HepG2 (cell line): ENCODE measurements around the gene PSMB3. TPM values are rescaled to one million over a fixed set of nuclear protein-coding genes. Genes with fewer than 3 reads are reported as not detected.

Source experiments
- HNF4A ChIP-seq: sonication (generic); formaldehyde crosslinking; IDR thresholded peaks from 2 replicates; pipeline ENCODE4 v1.4.0; 2020; ENCODE audit warnings: missing genetic modification reagents
- JUNB ChIP-seq: sonication (generic); formaldehyde crosslinking; IDR thresholded peaks from 2 replicates; pipeline ENCODE4 v1.8.0; 2022; ENCODE audit warnings: missing genetic modification reagents, mild to moderate bottlenecking, borderline replicate concordance
- KAT8 ChIP-seq: IDR thresholded peaks from 2 replicates; pipeline ENCODE4 v1.6.1; 2016; ENCODE audit warnings: missing genetic modification reagents, missing compliant biosample characterization
- KLF6 ChIP-seq: IDR thresholded peaks from 2 replicates; pipeline ENCODE4 v1.8.0; 2016; ENCODE audit warnings: missing biosample characterization, missing genetic modification reagents
- RBM39 ChIP-seq: fragments of 200-400 bp; formaldehyde crosslinking; IDR thresholded peaks from one replicate; pipeline ENCODE4 v1.6.1; 2018; ENCODE audit warnings: antibody characterized with exemption, mild to moderate bottlenecking, low read depth, low read length; ENCODE audit not compliant: poor library complexity, severe bottlenecking
- SIN3B ChIP-seq: fragments of 150-350 bp; IDR thresholded peaks from 2 replicates; pipeline ENCODE4 v1.6.1; 2014; ENCODE audit warnings: low read length
- TOE1 ChIP-seq: sonication (generic); formaldehyde crosslinking; IDR thresholded peaks from 2 replicates; pipeline ENCODE4 v1.4.0; 2020; ENCODE audit warnings: mild to moderate bottlenecking, missing genetic modification reagents
- ZBTB7B ChIP-seq: sonication (generic); formaldehyde crosslinking; IDR thresholded peaks from 2 replicates; pipeline ENCODE4 v1.4.0; 2020; ENCODE audit warnings: missing genetic modification reagents
- ZMAT3 ChIP-seq: sonication (generic); formaldehyde crosslinking; conservative IDR thresholded peaks from 2 replicates; pipeline ENCODE4 v1.7.0; 2021; ENCODE audit warnings: missing genetic modification reagents
- ZNF263 ChIP-seq: sonication (generic); formaldehyde crosslinking; IDR thresholded peaks from 2 replicates; pipeline ENCODE4 v1.4.0; 2020; ENCODE audit warnings: missing genetic modification reagents
- ZNF317 ChIP-seq: sonication (generic); formaldehyde crosslinking; IDR thresholded peaks from 2 replicates; pipeline ENCODE4 v1.5.0; 2020; ENCODE audit warnings: mild to moderate bottlenecking, missing genetic modification reagents
- ZNF367 ChIP-seq: sonication (generic); formaldehyde crosslinking; IDR thresholded peaks from 2 replicates; pipeline ENCODE4 v1.4.0; 2020; ENCODE audit warnings: missing genetic modification reagents, borderline replicate concordance
- polyA plus RNA-seq, 8 experiments: library from polyadenylated mRNA; depleted of rRNA in 3 of 8; stranded (reverse) in 7 of 8; unstranded in 1 of 8; fragments of >200 nt; fragmentation: Illumina TruSeq in 4 of 8; extraction: Trizol in 4 of 8; gene quantifications; 2 replicates each; pipeline versions ENCODE4 v1.2.1 to v1.2.3, GENCODE V29; 2011 to 2016; ENCODE audit warnings: low read depth in 4 of 8, missing spikeins in 1 of 8, mixed read lengths in 1 of 8; ENCODE audit not compliant: insufficient read depth in 1 of 8
- total RNA-seq, 5 experiments: library from RNA; depleted of rRNA; stranded (reverse); fragments of >200 nt; fragmentation: Illumina TruSeq; extraction: Trizol; gene quantifications; 2 replicates each; pipeline ENCODE4 v1.2.3, GENCODE V29; 2016; ENCODE audit warnings: low read depth in 1 of 5
- TF ChIP-seq, protein P1 (sequence below): sonication (generic); formaldehyde crosslinking; IDR thresholded peaks from 2 replicates; pipeline ENCODE4 v1.8.0; 2022; ENCODE audit warnings: missing genetic modification reagents, mild to moderate bottlenecking, inconsistent platforms, borderline replicate concordance
- TF ChIP-seq, protein P2 (sequence below): IDR thresholded peaks from 2 replicates; pipeline ENCODE4 v1.6.1; 2016; ENCODE audit warnings: low read depth
- TF ChIP-seq, protein P3 (sequence below): sonication (generic); formaldehyde crosslinking; IDR thresholded peaks from 2 replicates; pipeline ENCODE4 v1.8.0; 2022; ENCODE audit warnings: mild to moderate bottlenecking, missing genetic modification reagents, moderate library complexity
- TF ChIP-seq, protein P4 (sequence below): IDR thresholded peaks from 2 replicates; pipeline ENCODE4 v1.6.1; 2016; ENCODE audit warnings: control low read depth
- TF ChIP-seq, protein P5 (sequence below): sonication (generic); formaldehyde crosslinking; IDR thresholded peaks from 2 replicates; pipeline ENCODE4 v1.4.0; 2020; ENCODE audit warnings: missing genetic modification reagents, borderline replicate concordance
- TF ChIP-seq, protein P6 (sequence below): sonication (generic); formaldehyde crosslinking; IDR thresholded peaks from 2 replicates; pipeline ENCODE4 v1.5.1; 2020; ENCODE audit warnings: missing genetic modification reagents, mild to moderate bottlenecking, borderline replicate concordance

The PSMB3 gene
- total and polyA plus RNA-seq, 2 of the 13 experiments (the other 11 are each of a cell fraction or from before 2014, with no cell fraction given), result 366 to 517 TPM

DNA sequence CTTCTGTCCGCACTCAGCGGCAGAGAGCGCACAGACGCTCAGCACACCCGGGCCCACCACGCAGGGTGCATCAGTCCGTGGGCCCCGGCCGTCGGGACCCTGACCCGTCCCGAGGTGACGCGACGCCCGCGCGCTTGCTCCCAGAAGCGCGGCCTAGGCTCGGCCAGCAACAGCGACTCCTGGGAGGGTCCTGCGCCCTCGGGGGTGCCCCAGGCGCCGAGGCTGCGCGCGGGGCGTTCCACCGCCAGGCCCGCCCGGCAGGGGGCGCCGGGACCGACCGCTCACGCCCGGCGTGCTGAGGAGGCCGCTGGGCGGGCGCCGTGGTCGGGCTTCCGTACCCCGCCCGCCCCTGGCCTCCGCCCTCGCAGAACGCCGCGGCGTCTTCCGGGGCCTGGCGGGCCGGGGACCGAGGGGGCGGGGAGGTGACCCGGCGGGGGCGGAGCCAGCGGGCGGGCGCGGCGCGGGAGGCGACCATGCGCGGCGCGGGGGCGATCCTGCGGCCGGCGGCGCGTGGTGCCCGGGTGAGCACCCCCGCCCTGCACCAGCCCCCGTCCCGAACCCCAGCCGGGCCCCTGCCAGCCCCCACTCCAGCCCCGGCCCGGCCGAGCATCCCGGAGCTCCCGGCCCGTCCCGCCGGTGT lies 22.5 kb upstream of the PSMB3 start, which contains the start of gene CISD3 (continued):
- TF ChIP-seq, protein P1, sequence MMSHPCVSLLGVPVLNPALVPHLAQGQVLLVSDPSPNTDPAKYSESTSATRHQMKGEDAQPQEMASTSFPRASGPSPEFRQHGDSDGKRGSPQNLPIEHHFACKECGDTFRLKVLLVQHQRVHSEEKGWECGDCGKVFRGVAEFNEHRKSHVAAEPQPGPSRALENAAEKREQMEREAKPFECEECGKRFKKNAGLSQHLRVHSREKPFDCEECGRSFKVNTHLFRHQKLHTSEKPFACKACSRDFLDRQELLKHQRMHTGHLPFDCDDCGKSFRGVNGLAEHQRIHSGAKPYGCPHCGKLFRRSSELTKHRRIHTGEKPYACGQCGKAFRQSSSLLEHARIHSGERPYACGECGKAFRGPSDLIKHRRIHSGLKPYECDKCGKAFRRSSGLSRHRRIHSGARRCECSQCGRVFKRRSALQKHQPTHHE (CRISPR knock-in tag), result no peak; the same call in 1 of the 2 replicates
- TF ChIP-seq HNF4A (CRISPR knock-in tag), result no peak
- TF ChIP-seq TOE1, result no peak
- TF ChIP-seq, protein P2, sequence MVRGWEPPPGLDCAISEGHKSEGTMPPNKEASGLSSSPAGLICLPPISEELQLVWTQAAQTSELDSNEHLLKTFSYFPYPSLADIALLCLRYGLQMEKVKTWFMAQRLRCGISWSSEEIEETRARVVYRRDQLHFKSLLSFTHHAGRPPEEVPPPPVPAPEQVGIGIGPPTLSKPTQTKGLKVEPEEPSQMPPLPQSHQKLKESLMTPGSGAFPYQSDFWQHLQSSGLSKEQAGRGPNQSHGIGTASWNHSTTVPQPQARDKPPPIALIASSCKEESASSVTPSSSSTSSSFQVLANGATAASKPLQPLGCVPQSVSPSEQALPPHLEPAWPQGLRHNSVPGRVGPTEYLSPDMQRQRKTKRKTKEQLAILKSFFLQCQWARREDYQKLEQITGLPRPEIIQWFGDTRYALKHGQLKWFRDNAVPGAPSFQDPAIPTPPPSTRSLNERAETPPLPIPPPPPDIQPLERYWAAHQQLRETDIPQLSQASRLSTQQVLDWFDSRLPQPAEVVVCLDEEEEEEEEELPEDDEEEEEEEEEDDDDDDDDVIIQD (CRISPR knock-in tag), result no peak
- TF ChIP-seq, protein P3, sequence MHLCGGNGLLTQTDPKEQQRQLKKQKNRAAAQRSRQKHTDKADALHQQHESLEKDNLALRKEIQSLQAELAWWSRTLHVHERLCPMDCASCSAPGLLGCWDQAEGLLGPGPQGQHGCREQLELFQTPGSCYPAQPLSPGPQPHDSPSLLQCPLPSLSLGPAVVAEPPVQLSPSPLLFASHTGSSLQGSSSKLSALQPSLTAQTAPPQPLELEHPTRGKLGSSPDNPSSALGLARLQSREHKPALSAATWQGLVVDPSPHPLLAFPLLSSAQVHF (CRISPR knock-in tag), result no peak
- TF ChIP-seq, protein P4, sequence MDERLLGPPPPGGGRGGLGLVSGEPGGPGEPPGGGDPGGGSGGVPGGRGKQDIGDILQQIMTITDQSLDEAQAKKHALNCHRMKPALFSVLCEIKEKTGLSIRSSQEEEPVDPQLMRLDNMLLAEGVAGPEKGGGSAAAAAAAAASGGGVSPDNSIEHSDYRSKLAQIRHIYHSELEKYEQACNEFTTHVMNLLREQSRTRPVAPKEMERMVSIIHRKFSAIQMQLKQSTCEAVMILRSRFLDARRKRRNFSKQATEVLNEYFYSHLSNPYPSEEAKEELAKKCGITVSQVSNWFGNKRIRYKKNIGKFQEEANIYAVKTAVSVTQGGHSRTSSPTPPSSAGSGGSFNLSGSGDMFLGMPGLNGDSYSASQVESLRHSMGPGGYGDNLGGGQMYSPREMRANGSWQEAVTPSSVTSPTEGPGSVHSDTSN (CRISPR knock-in tag), result no peak
- no peak; the same call in 1 of the 2 replicates for TF ChIP-seq ZNF367 (CRISPR knock-in tag)
- TF ChIP-seq ZMAT3 (CRISPR knock-in tag), result no peak
- TF ChIP-seq ZBTB7B, result no peak; the same call in 1 of the 2 replicates
- TF ChIP-seq, protein P5, sequence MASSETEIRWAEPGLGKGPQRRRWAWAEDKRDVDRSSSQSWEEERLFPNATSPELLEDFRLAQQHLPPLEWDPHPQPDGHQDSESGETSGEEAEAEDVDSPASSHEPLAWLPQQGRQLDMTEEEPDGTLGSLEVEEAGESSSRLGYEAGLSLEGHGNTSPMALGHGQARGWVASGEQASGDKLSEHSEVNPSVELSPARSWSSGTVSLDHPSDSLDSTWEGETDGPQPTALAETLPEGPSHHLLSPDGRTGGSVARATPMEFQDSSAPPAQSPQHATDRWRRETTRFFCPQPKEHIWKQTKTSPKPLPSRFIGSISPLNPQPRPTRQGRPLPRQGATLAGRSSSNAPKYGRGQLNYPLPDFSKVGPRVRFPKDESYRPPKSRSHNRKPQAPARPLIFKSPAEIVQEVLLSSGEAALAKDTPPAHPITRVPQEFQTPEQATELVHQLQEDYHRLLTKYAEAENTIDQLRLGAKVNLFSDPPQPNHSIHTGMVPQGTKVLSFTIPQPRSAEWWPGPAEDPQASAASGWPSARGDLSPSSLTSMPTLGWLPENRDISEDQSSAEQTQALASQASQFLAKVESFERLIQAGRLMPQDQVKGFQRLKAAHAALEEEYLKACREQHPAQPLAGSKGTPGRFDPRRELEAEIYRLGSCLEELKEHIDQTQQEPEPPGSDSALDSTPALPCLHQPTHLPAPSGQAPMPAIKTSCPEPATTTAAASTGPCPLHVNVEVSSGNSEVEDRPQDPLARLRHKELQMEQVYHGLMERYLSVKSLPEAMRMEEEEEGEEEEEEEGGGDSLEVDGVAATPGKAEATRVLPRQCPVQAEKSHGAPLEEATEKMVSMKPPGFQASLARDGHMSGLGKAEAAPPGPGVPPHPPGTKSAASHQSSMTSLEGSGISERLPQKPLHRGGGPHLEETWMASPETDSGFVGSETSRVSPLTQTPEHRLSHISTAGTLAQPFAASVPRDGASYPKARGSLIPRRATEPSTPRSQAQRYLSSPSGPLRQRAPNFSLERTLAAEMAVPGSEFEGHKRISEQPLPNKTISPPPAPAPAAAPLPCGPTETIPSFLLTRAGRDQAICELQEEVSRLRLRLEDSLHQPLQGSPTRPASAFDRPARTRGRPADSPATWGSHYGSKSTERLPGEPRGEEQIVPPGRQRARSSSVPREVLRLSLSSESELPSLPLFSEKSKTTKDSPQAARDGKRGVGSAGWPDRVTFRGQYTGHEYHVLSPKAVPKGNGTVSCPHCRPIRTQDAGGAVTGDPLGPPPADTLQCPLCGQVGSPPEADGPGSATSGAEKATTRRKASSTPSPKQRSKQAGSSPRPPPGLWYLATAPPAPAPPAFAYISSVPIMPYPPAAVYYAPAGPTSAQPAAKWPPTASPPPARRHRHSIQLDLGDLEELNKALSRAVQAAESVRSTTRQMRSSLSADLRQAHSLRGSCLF (CRISPR knock-in tag), result no peak
- TF ChIP-seq, protein P6, sequence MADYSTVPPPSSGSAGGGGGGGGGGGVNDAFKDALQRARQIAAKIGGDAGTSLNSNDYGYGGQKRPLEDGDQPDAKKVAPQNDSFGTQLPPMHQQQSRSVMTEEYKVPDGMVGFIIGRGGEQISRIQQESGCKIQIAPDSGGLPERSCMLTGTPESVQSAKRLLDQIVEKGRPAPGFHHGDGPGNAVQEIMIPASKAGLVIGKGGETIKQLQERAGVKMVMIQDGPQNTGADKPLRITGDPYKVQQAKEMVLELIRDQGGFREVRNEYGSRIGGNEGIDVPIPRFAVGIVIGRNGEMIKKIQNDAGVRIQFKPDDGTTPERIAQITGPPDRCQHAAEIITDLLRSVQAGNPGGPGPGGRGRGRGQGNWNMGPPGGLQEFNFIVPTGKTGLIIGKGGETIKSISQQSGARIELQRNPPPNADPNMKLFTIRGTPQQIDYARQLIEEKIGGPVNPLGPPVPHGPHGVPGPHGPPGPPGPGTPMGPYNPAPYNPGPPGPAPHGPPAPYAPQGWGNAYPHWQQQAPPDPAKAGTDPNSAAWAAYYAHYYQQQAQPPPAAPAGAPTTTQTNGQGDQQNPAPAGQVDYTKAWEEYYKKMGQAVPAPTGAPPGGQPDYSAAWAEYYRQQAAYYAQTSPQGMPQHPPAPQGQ (CRISPR knock-in tag), result peak; percentile 78; the same call in 1 of the 2 replicates
- TF ChIP-seq SIN3B, result no peak
- TF ChIP-seq KAT8 (CRISPR knock-in tag), result no peak; the same call in 1 of the 2 replicates
- peak; percentile 11; the same call in 1 of the 2 replicates for TF ChIP-seq ZNF317
- TF ChIP-seq JUNB (CRISPR knock-in tag), result no peak
- peak; percentile 35; the same call in 1 of the 2 replicates for TF ChIP-seq ZNF263 (CRISPR knock-in tag)
- peak; percentile 82; the same call in 1 of the 2 replicates for TF ChIP-seq KLF6 (CRISPR knock-in tag)
- no peak for TF ChIP-seq RBM39
